ENCODE results near the gene ZNF154.

The ZNF154 gene

DNA sequence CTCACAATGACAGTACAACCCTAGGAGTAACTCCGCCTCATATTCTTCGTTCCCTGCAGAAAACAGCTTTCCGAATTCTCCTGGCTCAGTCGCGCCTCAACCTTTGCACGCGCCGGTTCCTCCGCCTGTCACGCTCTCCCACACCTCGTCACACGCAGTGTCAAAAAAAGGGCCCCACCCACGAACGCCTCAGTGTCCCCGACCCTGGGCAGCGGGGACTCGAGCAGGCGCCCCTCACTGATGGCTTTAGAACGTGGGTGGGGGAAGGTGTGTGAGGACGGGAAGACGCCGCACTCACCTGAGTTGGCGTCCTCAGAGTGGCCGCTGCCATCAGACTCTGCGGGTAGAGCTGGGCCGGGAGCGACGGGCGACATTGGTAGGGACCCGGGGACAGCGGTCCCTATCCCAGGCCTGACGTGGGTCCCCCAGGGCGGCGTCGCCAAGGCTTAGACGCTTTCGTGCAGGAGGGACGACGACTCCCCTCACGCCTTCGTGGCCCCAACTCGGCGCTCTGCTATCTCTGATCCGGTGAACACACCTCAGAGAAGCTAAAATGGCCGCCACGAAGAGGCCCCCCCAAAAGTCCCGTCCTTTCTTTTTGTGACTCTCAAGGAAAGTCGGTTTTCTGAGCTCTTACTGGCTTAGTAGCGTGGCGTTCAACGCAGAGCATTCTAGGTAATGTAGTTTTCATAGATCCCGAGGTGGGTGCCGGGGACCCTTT, at the start of gene ZNF154:
Gene ZNF154, minus strand, starts transcription at position 564 of the 721 bp plus-strand sequence. Its CDS starts 233 bp downstream, at position 331.
- CTCF ChIA-PET = no interaction called here
- TF ChIP-seq, protein P1, sequence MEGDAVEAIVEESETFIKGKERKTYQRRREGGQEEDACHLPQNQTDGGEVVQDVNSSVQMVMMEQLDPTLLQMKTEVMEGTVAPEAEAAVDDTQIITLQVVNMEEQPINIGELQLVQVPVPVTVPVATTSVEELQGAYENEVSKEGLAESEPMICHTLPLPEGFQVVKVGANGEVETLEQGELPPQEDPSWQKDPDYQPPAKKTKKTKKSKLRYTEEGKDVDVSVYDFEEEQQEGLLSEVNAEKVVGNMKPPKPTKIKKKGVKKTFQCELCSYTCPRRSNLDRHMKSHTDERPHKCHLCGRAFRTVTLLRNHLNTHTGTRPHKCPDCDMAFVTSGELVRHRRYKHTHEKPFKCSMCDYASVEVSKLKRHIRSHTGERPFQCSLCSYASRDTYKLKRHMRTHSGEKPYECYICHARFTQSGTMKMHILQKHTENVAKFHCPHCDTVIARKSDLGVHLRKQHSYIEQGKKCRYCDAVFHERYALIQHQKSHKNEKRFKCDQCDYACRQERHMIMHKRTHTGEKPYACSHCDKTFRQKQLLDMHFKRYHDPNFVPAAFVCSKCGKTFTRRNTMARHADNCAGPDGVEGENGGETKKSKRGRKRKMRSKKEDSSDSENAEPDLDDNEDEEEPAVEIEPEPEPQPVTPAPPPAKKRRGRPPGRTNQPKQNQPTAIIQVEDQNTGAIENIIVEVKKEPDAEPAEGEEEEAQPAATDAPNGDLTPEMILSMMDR (IDR thresholded peaks at IDR 0.05; ENCODE audit: insufficient read depth, low read length, missing control alignments) = no peak
- DNase-seq (ENCODE audit: low read depth, low spot score) = no peak
- POLR2A ChIA-PET = interaction anchor here (0.7 to 1.3 kb wide), 4 partner anchors 12 to 111 kb away, joined by 3 to 7 read pairs (median 3); partner anchors contain the start of genes ZNF211 and ZNF671
- H3K4me3 ChIP-seq (ENCODE audit: low read depth, low read length) = peak within 1 kb of the TSS; percentile 85

GRCh38 chr19:57757941-57758340, 48.9 kb upstream of the ZNF154 start:
- H3K4me3 ChIP-seq (ENCODE audit: low read depth, low read length) = no peak overlapping the region
- TF ChIP-seq, protein P1 (IDR thresholded peaks at IDR 0.05; ENCODE audit: insufficient read depth, low read length, missing control alignments) = no peak
- ChIA-PET CTCF (no interaction called here), POLR2A (no interaction called here)
- no peak for DNase-seq (ENCODE audit: low read depth, low spot score)

DNA sequence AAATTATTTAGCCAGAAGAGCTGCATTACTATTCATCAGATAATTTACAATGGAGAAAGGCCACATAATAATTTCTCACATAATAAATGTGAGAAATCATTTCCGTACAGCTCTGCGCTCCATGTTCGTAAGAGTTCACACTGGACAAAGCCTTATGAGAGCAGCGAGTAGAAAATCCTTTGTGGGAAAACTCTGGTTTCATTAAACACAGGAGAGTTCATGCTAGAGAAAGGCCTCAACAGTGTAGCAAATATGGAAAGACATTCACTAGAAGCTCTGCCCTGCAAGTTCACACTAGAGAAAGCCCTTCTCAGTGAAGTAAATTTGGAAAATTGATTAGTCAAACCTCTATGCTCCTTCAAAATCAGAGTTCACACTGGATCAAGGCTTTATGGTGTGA, 46.0 kb upstream of the ZNF154 start:
- CTCF ChIA-PET = interaction anchor here (1.2 kb wide), 1 partner anchor 75 kb away, joined by 3 read pairs; the partner anchor contains the start of gene ZNF587B

DNA sequence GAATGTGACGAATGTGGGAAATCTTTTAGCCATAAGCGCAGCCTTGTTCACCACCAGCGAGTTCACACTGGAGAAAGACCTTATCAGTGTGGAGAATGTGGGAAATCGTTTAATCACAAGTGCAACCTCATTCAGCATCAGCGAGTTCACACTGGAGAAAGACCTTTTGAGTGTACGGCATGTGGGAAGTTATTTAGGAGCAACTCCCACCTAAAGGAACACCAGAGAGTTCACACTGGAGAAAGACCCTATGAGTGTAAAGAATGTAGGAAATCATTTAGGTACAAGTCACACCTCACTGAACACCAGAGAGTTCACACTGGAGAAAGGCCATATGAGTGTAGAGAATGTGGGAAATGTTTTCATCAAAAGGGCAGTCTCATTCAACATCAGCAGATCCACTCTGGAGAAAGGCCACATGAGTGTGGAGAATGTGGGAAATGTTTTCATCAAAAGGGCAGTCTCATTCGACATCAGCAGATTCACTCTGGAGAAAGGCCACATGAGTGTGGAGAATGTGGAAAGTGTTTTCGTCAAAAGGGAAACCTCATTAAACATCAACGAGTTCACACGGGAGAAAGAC, 45.2 kb upstream of the ZNF154 start:
- no peak overlapping the region for H3K4me3 ChIP-seq (ENCODE audit: low read depth, low read length)
- TF ChIP-seq, protein P1 (IDR thresholded peaks at IDR 0.05; ENCODE audit: insufficient read depth, low read length, missing control alignments) = no peak
- DNase-seq (ENCODE audit: low read depth, low spot score) = no peak
- ChIA-PET CTCF (no interaction called here), POLR2A (no interaction called here)

More for the DNA sequence above, 46.0 kb upstream of the ZNF154 start:
- DNase-seq (ENCODE audit: low read depth, low spot score) = no peak
- TF ChIP-seq, protein P1 (IDR thresholded peaks at IDR 0.05; ENCODE audit: insufficient read depth, low read length, missing control alignments) = no peak
- no peak overlapping the region for H3K4me3 ChIP-seq (ENCODE audit: low read depth, low read length)
- POLR2A ChIA-PET = no interaction called here

GRCh38 chr19:57748029-57748428, 39.0 kb upstream of the ZNF154 start:
- ChIA-PET POLR2A (no interaction called here), CTCF (interaction anchor here (1.5 kb wide), 1 partner anchor 10 kb away, joined by 5 read pairs; no protein-coding TSS in a partner anchor)
- no peak for DNase-seq (ENCODE audit: low read depth, low spot score)
- H3K4me3 ChIP-seq (ENCODE audit: low read depth, low read length) = peak overlapping the region; percentile 99
- TF ChIP-seq, protein P1 (IDR thresholded peaks at IDR 0.05; ENCODE audit: insufficient read depth, low read length, missing control alignments) = no peak

DNA sequence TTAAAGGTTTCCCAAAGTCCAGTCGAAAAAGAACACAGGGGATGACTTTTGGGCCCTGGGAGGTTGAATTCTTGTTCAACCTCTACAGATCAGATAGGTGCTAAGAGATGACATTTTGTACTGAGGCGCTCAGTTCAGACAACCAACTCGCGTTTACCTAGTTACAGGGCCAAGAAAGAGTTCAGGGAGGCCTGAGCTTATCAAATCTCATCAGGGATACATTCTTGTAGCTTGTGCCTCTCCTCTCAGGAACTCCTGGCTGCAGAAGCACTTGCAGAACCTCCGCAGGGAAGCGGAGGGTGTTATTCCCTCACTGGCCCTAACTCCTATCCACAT, 38.4 kb upstream of the ZNF154 start:
- TF ChIP-seq, protein P1 (IDR thresholded peaks at IDR 0.05; ENCODE audit: insufficient read depth, low read length, missing control alignments) = no peak
- peak overlapping the region; percentile 99 for H3K4me3 ChIP-seq (ENCODE audit: low read depth, low read length)
- DNase-seq (ENCODE audit: low read depth, low spot score) = no peak
- ChIA-PET CTCF (interaction anchor here (1.5 kb wide), 1 partner anchor 10 kb away, joined by 5 read pairs; no protein-coding TSS in a partner anchor), POLR2A (interaction anchor here (1.0 kb wide), 1 partner anchor 13 kb away, joined by 3 read pairs; no protein-coding TSS in a partner anchor)
